Transverse colon (tissue), 4 donors: ENCODE results near the gene SHISAL1. TPM values are rescaled to one million over a fixed set of nuclear protein-coding genes. Genes with fewer than 3 reads are reported as not detected.

Experiments used
- DNase-seq: peaks from one replicate; pipeline ENCODE4 v3.0.0-alpha.2; 2019
- H3K27ac ChIP-seq, 4 donors: fragments of 200-600 bp; sonication (generic); 2 replicates each; pipeline ENCODE4 v1.5.1; 2016 to 2018; ENCODE audit warnings: inconsistent platforms in 4 of 4
- H3K27me3 ChIP-seq: fragments of 200-600 bp; sonication (generic); 2 replicates; pipeline ENCODE4 v1.5.1; 2017; ENCODE audit warnings: inconsistent platforms
- H3K36me3 ChIP-seq, 4 donors: fragments of 200-600 bp; sonication (generic); 2 replicates each; pipeline ENCODE4 v1.5.1; 2017 to 2019; ENCODE audit warnings: inconsistent platforms in 4 of 4
- H3K4me1 ChIP-seq, 4 donors: fragments of 200-600 bp; sonication (generic); 2 replicates each; pipeline ENCODE4 v1.5.1; 2017 to 2020; ENCODE audit warnings: inconsistent platforms in 4 of 4
- H3K4me3 ChIP-seq, 4 donors: fragments of 200-600 bp; sonication (generic); 1 replicate in 1 of 4; 2 replicates in 3 of 4; pipeline versions ENCODE4 v1.5.1 to v1.6.1; 2017 to 2019; ENCODE audit warnings: inconsistent platforms in 4 of 4
- H3K9me3 ChIP-seq, 2 donors: fragments of 200-600 bp; sonication (generic); 2 replicates each; pipeline ENCODE4 v1.5.1; 2017 to 2019; ENCODE audit warnings: inconsistent platforms in 2 of 2
- CTCF ChIP-seq, 5 experiments: fragments of 200-600 bp in 3 of 5; fragments of 450-650 bp in 2 of 5; sonication (generic) in 3 of 5; IDR thresholded peaks; 1 replicate in 2 of 5; 2 replicates in 3 of 5; pipeline ENCODE4 v1.5.1; 2016 to 2017; ENCODE audit warnings: antibody characterized with exemption in 5 of 5, inconsistent platforms in 3 of 5, mild to moderate bottlenecking in 2 of 5, moderate library complexity in 1 of 5
- EP300 ChIP-seq: sonication (generic); formaldehyde crosslinking; IDR thresholded peaks from one replicate; pipeline ENCODE4 v1.6.1; 2017; ENCODE audit warnings: antibody characterized with exemption, low read depth
- POLR2A ChIP-seq: fragments of 450-650 bp; IDR thresholded peaks from one replicate; pipeline ENCODE4 v1.6.1; 2016; ENCODE audit warnings: antibody characterized with exemption, mild to moderate bottlenecking, moderate library complexity
- POLR2AphosphoS5 ChIP-seq, 3 donors: sonication (generic); formaldehyde crosslinking; IDR thresholded peaks; one replicate each; pipeline ENCODE4 v1.6.1; 2016; ENCODE audit warnings: antibody characterized with exemption in 3 of 3
- WGBS, 2 donors: methylation state at CpG; one replicate each; pipeline ENCODE4 v1.1.5; 2018; ENCODE audit warnings: low coverage in 1 of 2; 5-methylcytosine and 5-hydroxymethylcytosine counted together
- in situ Hi-C, 4 donors: fragments of 200-750 bp; cut with MboI; loops; one replicate each; pipeline versions ENCODE4 v1.15.0 to v1.15.1; 2017; ENCODE audit warnings: low sequenced_read_pairs in 3 of 4, low pct_ligation_motif_present in 1 of 4, low pct_unique_long_range_greater_than_20kb in 1 of 4
- intact Hi-C: fragments of 100-400 bp; cut with DNase I; formaldehyde crosslinking; loops from one replicate; pipeline ENCODE4 v1.15.1; 2023; ENCODE audit warnings: low total_unique reads
- total RNA-seq, 4 donors: library from RNA; depleted of rRNA; stranded (reverse); fragments of >200 nt; gene quantifications; one replicate each; pipeline ENCODE4 v1.1.0, GENCODE V29; 2016

The SHISAL1 gene
- total RNA-seq, 4 donors from 2014 or later, result 1.9 to 4.6 (median 3.2) TPM

DNA sequence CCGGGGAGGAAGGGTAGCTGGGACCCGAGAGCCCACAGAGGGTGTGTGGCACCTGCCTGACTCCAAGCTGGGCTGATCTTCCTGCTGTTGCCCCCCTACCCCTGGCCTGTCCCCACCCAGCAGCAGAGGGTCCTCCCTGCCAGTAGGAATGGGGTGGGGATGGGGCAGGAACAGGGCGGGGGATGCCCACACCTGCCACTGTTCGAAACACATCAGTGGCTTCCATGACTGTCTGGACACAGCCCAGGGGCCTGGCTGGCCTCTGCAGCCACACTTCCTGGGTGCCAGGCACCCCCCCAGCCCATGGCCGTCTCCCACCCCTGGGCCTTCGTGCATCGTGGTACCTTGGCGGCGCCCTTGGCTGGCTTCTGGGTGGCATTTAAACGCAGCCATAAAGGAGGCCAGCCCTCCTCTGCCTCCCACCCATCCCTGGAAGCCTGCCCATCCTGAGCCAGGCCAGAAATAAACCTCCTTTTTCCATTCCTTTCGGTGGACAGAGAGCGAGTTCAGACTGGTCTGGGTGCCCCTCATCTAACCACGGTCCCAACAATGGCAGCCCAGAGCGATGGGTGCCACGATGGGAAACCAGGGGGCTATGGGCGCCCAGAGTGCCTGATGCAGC, 745 bp upstream of the SHISAL1 start:
- Histone ChIP-seq H3K27ac (peak overlapping the region; percentile 25 to 88 (median 80)), H3K27me3 (no peaks in the 10 kb centered on the region), H3K4me3 (no peak overlapping the region), H3K36me3 (no peaks in the 10 kb centered on the region), H3K9me3 (no peaks in the 10 kb centered on the region), H3K4me1 (peaks cover 11 to 25% (median 20%) of the 10 kb centered on the region in 4 donors)
- TF ChIP-seq POLR2AphosphoS5 (IDR thresholded peaks at IDR 0.05), result no peak
- TF ChIP-seq CTCF (IDR thresholded peaks at IDR 0.05), result no peak
- no peak for TF ChIP-seq EP300
- no peak for TF ChIP-seq POLR2A
- no peak for DNase-seq
- WGBS, 2 donors, result 66% methylated on average over 16 of the region's 16 CpGs; no CpG with 5 or more reads in 1 of the 2 donors
- in situ Hi-C loops, result no loop called here
- intact Hi-C loops, result no loop called here

DNA sequence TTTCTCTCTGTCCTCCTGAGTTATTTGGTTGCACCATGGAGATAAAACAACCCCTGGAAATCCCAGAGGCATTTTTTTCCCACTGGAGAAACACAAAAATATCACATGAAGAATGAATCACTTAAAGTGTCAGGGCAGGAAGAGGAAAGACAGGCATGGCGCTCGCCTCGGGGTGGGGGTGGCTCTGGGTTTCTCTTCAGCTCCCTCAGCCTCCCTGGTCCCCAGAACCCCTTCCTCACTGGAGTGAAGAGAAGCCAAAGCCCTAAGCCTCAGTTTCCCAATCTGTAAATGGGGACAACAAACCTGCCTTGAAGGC, 938 bp downstream of the SHISAL1 start:
- Histone ChIP-seq H3K4me3 (no peak overlapping the region), H3K27ac (peak overlapping the region; percentile 25 to 88 (median 80)), H3K4me1 (peaks cover 19 to 34% (median 28%) of the 10 kb centered on the region in 4 donors), H3K9me3 (no peaks in the 10 kb centered on the region), H3K27me3 (no peaks in the 10 kb centered on the region), H3K36me3 (no peaks in the 10 kb centered on the region)
- intact Hi-C loops (no loop called here), in situ Hi-C loops (no loop called here)
- WGBS, 2 donors, result 43% methylated on average over 3 of the region's 3 CpGs; no CpG with 5 or more reads in 1 of the 2 donors
- DNase-seq, result no peak
- TF ChIP-seq CTCF (IDR thresholded peaks at IDR 0.05) (no peak), POLR2A (no peak), POLR2AphosphoS5 (IDR thresholded peaks at IDR 0.05) (peak in 1 of 3 donors; percentile 59), EP300 (no peak)

DNA sequence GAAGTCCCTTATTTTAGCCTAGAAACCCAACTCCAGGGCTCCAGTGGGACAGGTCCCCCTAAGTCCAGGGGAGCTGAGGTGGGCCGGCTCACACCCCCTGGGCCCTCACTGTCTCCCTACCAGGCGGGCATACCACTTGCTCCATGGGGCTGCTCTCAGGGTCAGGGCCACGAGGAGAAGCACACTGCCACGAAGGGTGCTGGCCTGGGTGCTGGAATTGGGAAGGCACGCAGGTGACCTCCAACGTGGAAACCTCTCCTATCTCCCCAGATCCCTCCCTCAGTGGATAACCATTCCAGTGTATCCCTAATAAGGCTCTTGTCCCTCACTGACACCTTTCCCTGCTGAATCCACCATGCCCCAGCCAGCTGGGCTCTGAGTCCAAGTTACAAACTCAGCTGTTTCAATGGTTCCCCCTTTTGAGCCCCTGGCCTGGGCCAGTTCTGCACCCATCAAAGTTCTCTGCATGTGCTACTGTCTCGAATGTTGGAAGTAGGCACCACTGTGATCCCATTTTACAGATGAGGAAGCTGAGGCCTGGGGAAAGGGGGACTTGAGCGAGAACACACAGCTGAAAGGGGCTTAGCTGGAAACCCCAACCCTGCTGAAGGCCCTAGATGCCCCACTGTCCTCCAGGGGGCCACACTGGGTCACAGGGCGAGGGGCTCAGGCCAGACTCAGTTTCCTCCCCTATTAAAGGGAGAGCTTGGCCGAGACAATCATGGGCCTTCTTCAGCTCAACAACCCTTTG, 1.5 kb downstream of the SHISAL1 start:
- Histone ChIP-seq H3K27ac (peak overlapping the region; percentile 51 to 88 (median 80)), H3K27me3 (no peaks in the 10 kb centered on the region), H3K36me3 (no peaks in the 10 kb centered on the region), H3K4me1 (peaks cover 19 to 34% (median 28%) of the 10 kb centered on the region in 4 donors), H3K4me3 (no peak overlapping the region), H3K9me3 (no peaks in the 10 kb centered on the region)
- in situ Hi-C loops, result no loop called here
- 75% methylated on average over 7 of the region's 10 CpGs; no CpG with 5 or more reads in 1 of the 2 donors for WGBS, 2 donors
- no peak for DNase-seq
- intact Hi-C loops, result no loop called here
- TF ChIP-seq POLR2AphosphoS5 (IDR thresholded peaks at IDR 0.05), result no peak
- TF ChIP-seq EP300, result no peak
- no peak for TF ChIP-seq POLR2A
- TF ChIP-seq CTCF (IDR thresholded peaks at IDR 0.05), result no peak

DNA sequence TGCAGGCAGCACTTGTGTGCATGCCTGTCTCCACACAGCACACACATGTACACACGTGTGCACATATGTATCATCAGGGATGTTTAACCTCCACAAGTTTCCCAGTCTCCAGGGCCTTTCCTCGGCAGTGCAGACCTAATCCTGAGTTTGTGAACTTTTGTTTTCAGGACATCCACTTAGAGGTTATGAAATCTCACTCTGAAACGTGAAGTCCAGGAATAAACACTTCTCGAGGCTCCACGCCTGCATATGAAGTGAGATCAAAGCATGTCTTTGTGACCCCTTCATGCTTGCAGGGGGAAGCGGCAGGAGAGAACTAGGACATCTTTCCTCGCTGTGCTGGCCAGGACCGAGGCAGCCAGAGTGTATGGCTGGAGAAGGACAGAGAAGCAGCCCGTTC, 3.1 kb downstream of the SHISAL1 start:
- peak overlapping the region; percentile 77 to 88 (median 80) for H3K27ac ChIP-seq
- WGBS, 2 donors, result 45% methylated on average over 9 of the region's 9 CpGs; no CpG with 5 or more reads in 1 of the 2 donors
- intact Hi-C loops (loop anchor here (5.0 kb wide), 1 partner anchor 53 kb away; no protein-coding TSS in a partner anchor), in situ Hi-C loops (no loop called here)
- no peak for DNase-seq
- no peak for TF ChIP-seq CTCF (IDR thresholded peaks at IDR 0.05)
- TF ChIP-seq POLR2AphosphoS5 (IDR thresholded peaks at IDR 0.05), result peak in 2 of 3 donors; percentile 69
- TF ChIP-seq EP300, result peak; percentile 27
- H3K9me3 ChIP-seq, result no peaks in the 10 kb centered on the region
- no peak overlapping the region for H3K4me3 ChIP-seq
- peaks cover 19 to 49% (median 35%) of the 10 kb centered on the region in 4 donors for H3K4me1 ChIP-seq
- no peaks in the 10 kb centered on the region for H3K27me3 ChIP-seq
- no peaks in the 10 kb centered on the region for H3K36me3 ChIP-seq
